Measurements from ENCODE around the gene CINP.
"Not testable (repeated sequence)": the region's sequence is repeated elsewhere in the genome, so short reads cannot be mapped to it uniquely, and the experiment has no call there.

The CINP gene

DNA sequence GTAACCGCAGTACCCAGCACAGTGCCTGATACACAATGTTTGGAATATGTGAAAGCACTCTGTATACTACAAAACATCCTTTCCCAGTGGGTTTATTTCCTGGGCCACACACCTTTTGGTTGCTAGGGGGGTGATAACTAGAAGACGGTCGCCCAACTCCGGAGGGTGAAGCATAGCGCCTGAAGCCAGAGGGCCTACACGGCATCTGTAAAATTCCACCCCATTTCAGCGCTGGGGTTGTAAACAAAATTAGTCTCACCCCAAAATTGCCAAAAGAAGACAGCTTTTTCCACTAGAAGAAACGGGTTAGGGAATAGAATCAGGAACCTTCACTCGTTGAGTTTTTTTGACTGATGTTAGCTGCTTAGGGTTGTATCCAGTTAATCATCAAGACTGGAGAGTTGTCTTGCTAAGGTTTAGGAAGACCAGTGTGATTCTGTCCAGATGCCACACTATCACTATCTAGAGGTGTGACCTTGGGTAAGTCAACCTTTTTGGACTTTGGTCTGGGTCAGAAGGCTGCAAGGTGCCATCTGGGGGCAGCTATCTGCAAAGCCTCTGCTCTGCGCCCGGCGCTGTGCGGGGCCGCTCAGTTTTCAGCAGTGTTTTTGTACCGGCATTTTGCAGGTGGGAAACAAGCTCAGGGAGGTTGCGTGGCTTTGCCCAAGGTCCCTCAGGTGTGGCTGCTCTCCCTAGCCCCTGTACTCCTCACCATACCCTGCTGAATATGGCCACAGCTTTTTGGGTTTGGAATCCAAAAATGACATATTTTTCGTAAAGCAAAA, 41.8 kb downstream of the CINP start:
- no peak for DNase-seq (ENCODE audit: low read depth)

DNA sequence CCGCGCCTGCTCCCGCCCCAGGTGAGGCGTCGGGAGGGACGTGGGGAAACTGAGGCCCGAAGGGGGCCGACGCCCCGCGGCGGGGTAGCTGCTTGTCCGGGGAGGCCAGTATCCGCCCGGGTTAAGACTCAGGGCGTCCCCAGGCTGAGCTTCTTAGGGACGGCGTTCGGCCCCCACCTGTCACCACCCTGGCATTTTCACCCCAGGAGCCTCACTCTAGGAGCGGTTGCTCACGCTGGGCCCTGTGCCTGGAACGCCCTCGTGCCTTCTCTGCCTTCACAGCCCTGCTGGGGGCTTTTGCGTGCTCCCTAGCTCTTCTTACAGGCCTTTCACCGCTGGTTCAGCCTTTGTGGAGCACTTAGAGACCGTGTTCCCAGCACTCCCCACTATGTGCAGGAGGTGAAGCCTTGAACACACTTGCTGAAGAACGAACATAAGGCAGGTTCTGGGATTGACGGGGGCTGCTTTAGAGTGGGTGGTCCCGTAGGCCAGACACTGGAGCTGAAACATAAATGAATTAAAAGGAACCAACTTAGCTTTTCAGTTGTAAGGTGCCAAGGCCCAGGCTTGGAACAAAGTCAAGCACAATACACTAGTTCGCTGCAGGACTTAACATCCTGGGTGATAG, 42.5 kb downstream of the CINP start:
- no peak for DNase-seq (ENCODE audit: low read depth)

DNA sequence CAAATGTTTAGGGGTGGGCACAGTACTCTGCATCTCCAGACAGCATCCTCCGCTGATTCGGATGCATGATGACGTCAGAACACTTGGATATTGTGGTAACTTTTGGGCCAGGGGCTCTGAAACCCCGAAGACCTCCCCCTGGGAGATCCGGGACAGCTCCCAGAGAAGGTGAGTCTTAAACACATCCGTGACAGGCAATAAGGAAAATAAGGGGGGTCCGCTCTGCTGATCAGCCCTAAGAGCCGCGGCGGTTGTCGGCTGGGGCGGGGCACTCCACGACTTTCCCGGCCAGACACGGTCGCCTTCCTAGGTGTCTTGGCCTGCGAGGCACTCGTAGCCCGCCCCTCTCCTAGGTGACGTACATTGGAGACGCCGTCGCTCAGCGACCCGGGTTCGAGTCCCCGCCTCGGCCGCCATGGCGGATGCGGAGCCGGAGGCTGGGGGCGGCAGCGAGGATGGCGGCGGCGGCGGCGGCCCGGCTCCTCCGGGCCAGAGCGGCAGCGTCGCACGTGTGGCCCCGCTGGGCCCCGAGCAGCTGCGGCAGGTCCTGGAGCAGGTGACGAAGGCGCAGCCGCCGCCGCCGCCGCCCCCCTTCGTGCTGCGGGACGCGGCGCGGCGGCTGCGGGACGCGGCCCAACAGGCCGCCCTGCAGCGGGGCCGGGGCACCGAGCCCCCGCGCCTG, 43.2 kb downstream of the CINP start, which contains the start of gene ZNF839:
TSS of gene ZNF839 (plus strand) at position 396 of the 682 bp plus-strand sequence. CDS start at position 416, 20 bp downstream.
- DNase-seq (ENCODE audit: low read depth): peak; percentile 89

DNA sequence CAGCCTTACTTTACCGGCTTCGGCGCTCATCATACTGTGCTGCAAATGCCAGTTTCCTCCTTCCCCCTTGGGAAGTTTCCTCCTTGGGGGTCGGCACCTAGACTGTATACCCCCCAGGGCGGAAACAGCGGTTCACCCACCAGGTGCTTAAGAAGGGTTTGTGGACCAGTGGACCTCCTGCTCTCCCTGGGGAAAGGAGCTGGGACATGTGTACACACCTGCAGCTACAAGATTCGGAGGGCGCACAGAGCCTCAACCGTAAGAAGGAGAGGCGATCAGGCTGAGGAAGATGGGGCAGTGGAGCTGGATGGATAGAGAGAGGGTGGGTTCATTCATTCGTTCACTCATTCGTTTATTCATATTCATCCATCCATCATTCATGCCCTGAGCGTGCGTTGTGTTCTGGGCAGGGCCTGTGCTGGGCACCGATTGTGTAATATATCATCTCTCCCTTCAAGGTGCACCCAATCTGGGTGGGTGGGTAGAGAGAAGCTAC, 43.9 kb downstream of the CINP start:
- DNase-seq (ENCODE audit: low read depth): no peak

DNA sequence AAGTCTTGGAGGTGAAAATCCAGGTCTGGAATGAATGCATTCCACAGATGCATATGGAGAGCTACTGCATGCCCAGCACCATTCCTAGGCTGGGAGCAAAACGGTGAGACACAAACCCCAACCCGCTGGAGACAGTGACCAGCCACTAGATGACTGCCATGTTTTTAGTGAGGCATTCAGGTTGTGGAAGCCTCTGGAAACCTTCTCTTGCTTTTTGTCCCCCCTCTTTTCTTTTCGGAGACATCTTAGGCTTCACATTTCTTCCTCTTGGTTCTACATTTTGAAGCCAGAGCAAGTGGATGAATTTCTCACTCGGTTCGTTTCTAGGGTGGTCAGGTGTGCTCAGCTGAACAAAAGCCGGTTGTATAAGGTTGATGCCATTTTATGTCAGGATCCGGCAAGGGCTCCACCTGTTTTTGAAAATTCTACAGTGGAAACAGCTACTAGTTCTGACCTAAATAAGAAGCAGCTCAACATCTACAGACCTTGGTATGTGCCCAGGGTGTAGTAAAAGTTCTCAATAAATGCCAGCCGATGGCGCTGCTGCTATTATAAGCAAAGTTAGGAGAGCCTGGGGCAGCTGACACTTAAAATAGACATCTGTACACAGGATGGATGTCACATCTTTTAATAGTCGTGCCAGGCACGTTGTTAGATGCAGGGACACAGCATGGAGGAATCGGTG, 45.0 kb downstream of the CINP start:
- no peak for DNase-seq (ENCODE audit: low read depth)

DNA sequence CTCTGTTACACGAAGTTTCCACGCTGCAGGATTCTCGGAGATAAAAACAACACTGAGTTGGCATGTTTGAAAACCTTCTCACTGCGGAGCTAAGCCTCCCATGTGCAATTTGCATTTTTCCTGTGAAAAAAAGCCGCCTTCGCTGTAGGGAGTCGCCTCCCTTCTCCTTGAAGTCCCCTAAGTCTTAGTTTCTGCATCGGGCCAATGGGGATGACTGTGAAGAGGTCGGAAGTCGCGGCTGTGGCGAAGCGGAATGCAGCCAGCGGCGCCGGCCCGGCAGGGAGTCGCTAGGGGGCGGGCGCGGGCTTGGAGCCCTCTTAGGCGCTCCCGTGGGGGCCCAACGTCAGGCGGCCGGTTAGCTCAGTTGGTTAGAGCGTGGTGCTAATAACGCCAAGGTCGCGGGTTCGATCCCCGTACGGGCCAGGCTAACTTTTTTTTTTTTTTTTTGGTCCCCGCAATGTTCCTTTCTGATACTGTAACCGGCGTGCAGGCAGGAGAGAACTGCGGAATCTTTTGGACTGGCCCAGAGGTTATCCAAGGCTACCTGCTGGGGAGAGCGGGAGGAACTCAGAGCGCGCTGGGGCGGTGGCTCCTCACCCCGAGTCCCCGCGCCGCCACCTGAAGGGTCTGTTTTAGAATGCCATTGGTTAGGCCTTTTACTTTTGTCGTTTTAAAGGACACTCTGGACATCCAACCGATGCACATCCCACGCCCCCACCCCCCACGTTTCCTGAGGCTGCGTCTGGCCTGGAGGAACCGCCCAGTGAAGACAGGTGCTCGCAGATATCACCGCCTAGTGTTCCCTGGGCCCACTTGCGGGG, 45.7 kb downstream of the CINP start:
- DNase-seq (ENCODE audit: low read depth): peak; percentile 95

DNA sequence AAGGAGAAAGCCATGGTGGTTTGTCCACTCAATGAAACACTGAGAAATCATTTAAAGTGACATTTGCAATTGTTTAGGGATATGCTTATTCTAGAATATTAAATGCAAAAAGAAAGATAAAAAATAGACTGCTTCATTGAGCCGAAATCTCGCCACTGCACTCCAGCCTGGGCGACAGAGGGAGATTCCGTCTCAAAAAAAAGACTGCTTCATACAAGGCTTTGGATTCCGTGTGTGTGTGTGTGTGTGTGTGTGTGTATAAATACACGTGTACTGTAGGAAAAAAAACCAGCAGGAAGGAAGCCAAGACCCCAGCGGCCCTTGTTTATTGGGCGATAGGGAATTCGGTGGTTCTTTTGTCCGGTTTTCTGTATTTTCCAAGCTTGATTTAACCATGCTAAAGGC, 46.4 kb downstream of the CINP start:
- no peak for DNase-seq (ENCODE audit: low read depth)

DNA sequence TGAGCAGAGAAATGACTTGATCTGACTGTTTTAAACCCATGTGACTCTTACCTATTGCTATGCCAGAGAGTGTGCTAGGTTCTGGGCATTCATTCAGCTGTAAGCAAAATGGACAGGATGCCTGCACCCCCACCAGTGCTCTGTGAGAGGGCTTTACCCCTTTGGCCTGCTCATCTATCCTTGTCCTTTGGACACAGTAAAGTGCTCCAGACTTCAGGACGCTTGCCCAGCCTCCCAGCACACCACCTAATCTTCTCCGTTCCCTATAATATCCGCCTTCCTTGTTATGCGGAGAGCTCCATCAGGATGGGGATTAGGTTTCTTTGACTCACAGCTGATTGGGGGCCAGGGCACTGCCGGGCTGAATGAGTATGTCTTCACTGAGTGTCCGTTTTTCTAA, 47.6 kb downstream of the CINP start:
- DNase-seq (ENCODE audit: low read depth): no peak

DNA sequence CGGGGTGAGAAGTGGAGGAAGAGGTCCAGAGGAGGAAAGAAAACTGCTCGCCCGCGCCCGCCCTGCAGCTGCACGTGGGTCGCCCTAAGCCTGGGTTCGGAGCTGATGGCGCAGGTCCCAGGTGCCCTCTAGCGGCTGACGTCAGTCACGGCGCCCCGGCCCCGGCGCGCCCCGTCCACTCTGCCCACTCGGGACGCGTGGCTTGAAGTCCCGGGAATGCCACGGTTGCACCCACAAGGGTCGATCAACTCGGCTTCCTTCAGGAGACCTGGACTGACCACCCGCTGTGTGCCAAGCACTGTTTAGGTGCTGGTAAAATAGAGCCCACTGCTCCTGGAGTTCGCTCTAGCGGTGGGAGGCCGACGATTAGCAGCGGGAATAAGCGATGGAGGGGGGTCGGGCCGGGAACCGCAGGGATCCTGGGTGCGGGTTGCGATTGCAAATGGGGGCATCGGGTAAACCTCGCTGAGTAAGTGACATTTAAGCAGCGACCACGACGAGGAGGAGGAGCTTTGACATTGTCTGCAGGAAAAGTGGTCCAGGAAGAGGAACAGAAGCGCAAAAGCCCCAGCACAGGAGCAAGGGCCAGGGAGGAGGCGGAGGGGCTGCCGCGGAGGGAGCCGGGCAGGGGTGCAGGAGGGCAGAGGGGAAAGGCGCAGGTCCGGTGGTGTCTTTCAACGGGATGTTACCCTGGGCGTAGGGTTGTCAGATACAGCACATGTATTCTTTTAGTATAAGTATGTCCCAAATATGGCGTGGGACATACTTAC, 48.3 kb downstream of the CINP start:
- peak; percentile 65 for DNase-seq (ENCODE audit: low read depth)

DNA sequence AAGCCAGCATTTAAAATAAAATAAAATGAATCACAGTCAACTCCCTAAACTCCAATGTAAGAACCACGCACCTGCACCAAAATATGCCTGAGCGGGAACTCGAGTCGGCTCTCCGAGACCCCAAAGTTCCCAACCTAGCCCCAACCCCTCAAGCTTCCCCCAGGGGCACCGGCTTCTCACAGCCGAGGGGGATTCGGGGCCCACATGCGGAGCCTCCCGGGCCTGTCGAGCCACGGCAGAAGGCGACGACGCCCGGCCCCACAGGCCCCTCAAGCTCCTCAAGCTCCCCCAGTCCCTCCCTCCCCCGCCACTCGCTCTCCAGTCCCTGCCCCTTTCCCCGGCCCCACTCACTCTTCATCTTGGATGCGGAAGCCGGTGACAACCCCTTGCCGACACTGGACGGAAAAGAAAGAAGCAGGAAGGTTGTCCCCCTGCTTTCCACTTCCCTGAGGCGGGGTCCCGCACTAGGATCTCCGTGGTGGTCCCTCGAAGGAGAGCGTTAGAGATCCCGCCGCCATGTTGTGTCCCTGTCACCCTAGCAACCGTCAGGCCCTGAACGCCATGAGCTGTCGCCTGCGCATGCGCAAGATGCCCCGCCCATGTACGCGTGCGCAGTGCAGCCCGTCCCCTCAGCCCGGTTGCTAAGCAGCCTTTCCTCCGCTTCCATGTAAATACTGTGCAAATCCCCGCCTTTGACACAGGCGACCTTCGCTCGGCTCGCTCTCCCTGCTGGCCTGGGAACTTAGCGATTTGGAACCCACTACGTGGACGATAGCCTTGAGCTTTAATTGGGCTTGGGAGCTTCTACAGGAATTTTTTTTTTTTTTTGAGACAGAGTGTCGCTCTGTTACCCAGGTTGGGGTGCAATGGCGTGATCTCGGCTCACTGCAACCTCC, 57.8 kb downstream of the CINP start, which contains the start of gene MOK:
TSS of gene MOK (minus strand) at position 554 of the 896 bp plus-strand sequence. CDS start at position 358, 196 bp downstream.
- peak; percentile 92 for DNase-seq (ENCODE audit: low read depth)

DNA sequence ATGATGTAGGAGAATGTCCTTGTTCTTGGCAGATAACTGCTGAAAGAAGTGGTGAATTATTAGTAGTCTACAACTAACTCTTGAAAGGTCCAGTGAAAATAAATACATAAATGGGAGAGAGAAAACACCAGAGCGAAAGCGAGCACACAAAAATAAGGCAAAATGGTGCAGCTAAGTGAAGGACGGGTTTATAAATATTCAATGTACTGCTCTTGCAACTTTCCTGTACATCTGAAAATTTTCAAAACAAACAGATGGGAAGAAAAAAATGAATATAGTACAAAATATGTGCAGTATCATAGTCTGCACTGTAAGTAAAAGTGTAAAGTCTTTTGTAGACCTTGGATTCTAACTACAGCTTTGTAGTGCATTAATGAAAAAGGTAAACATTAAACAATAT, 59.0 kb downstream of the CINP start:
- no peak for DNase-seq (ENCODE audit: low read depth)

DNA sequence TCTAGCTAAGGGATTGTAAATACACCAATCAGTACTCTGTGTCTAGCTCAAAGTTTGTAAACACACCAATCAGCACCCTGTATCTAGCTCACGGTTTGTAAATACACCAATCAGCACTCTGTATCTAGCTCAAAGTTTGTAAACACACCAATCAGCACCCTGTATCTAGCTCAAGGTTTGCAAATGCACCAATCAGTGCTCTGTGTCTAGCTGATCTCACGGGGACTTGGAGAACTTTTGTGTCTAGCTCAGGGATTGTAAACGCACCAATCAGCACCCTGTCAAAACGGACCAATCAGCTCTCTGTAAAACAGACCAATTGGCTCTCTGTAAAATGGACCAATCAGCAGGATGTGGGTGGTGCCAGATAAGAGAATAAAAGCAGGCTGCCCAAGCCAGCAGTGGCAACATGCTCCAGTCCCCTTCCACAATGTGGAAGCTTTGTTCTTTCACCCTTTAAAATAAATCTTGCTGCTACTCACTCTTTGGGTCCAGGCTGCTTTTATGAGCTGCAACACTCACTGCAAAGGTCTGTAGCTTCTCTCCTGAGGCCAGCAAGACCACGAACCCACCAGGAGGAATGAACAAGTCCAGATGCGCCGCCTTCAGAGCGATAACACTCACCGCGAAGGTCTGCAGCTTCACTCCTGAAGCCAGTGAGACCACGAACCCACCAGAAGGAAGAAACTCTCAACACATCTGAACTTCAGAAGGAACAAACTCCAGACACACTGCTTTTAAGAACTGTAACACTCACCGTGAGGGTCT, 64.2 kb downstream of the CINP start:
- not testable (repeated sequence) for DNase-seq (ENCODE audit: low read depth)

Measured in activated gamma-delta T cell treated with anti-CD3 and anti-CD28 coated beads, Interleukin-2, amount 50 U/mL, for 16 hours (primary cell).